Activated T-helper 1 cell treated with anti-CD3 and anti-CD28 coated beads, Interleukin-12 subunit alpha, Interleukin-12 subunit beta, Interleukin-2, Interleukin-4 antibody, amounts not matched to agents 30 ng/mL and 10 ng/mL and 1 ng/mL, durations not matched to agents 14 hours and 24 hours and 36 hours (primary cell): ENCODE results near the gene MAX. TPM values are rescaled to one million over a fixed set of nuclear protein-coding genes. Genes with fewer than 3 reads are reported as not detected.
"Not testable (repeated sequence)": the region's sequence is repeated elsewhere in the genome, so short reads cannot be mapped to it uniquely, and the experiment has no call there.

ENCODE experiments used
- DNase-seq: peaks from one replicate; pipeline ENCODE4 v3.0.0; 2021; ENCODE audit warnings: low spot score
- H3K27ac Mint-ChIP-seq: one replicate; pipeline ENCODE4 v1.8.0; 2021; ENCODE audit warnings: mild to moderate bottlenecking, mixed read lengths
- H3K27me3 Mint-ChIP-seq: one replicate; pipeline ENCODE4 v1.8.0; 2022; ENCODE audit warnings: mild to moderate bottlenecking, moderate library complexity, mixed read lengths; ENCODE audit not compliant: insufficient read depth
- H3K36me3 Mint-ChIP-seq: one replicate; pipeline ENCODE4 v1.8.0; 2021; ENCODE audit warnings: low read depth, mixed read lengths
- H3K4me1 Mint-ChIP-seq: one replicate; pipeline ENCODE4 v1.8.0; 2021; ENCODE audit warnings: low read depth, mixed read lengths
- H3K4me3 Mint-ChIP-seq: one replicate; pipeline ENCODE4 v1.8.0; 2021; ENCODE audit warnings: mild to moderate bottlenecking, moderate library complexity, mixed read lengths
- H3K9me3 Mint-ChIP-seq: one replicate; pipeline ENCODE4 v1.8.0; 2021; ENCODE audit warnings: mixed read lengths
- intact Hi-C: fragments of 100-400 bp; cut with micrococcal nuclease; formaldehyde crosslinking; loops from one replicate; pipeline ENCODE4 v1.15.1; 2024
- total RNA-seq: library from RNA; stranded (reverse); gene quantifications from 2 replicates; pipeline ENCODE4 v1.2.3, GENCODE V29; 2022

The MAX gene
- total RNA-seq, 1 donor from 2014 or later, result 135 TPM

- H3K9me3 Mint-ChIP-seq, result no peaks in the 10 kb centered on the region
- peaks cover 16% of the 10 kb centered on the region for H3K36me3 Mint-ChIP-seq
- no peaks in the 10 kb centered on the region for H3K4me1 Mint-ChIP-seq
- no peak overlapping the region for H3K27ac Mint-ChIP-seq
- no peaks in the 10 kb centered on the region for H3K27me3 Mint-ChIP-seq
- intact Hi-C loops, result no loop called here
- H3K4me3 Mint-ChIP-seq, result no peak overlapping the region
- no peak for DNase-seq
Observed at GRCh38 chr14:65033181-65033580, 69.1 kb downstream of the MAX start.

- H3K36me3 Mint-ChIP-seq, result peaks cover 16% of the 10 kb centered on the region
- H3K4me3 Mint-ChIP-seq, result no peak overlapping the region
- no peaks in the 10 kb centered on the region for H3K9me3 Mint-ChIP-seq
- no peak overlapping the region for H3K27ac Mint-ChIP-seq
- H3K27me3 Mint-ChIP-seq, result no peaks in the 10 kb centered on the region
- no peaks in the 10 kb centered on the region for H3K4me1 Mint-ChIP-seq
- intact Hi-C loops, result no loop called here
- no peak for DNase-seq
Observed at GRCh38 chr14:65032319-65032718, 70.0 kb downstream of the MAX start.

- intact Hi-C loops, H3K9me3 Mint-ChIP-seq: not testable (repeated sequence)
- peaks cover 16% of the 10 kb centered on the region for H3K36me3 Mint-ChIP-seq
Observed at GRCh38 chr14:65031321-65031720, 71.0 kb downstream of the MAX start.

GRCh38 chr14:65028937-65029336 lies 73.4 kb downstream of the MAX start:
- Mint-ChIP-seq H3K36me3 (peaks cover 15% of the 10 kb centered on the region), H3K27ac (no peak overlapping the region)

More at GRCh38 chr14:65031321-65031720, 71.0 kb downstream of the MAX start:
- not testable (repeated sequence) for H3K4me1 Mint-ChIP-seq, H3K4me3 Mint-ChIP-seq, H3K27me3 Mint-ChIP-seq, DNase-seq, H3K27ac Mint-ChIP-seq

GRCh38 chr14:65027127-65027799 lies 75.1 kb downstream of the MAX start:
- no peaks in the 10 kb centered on the region for H3K4me1 Mint-ChIP-seq
- H3K36me3 Mint-ChIP-seq, result peaks cover 9% of the 10 kb centered on the region
- intact Hi-C loops, result no loop called here
- no peaks in the 10 kb centered on the region for H3K27me3 Mint-ChIP-seq
- H3K27ac Mint-ChIP-seq, result no peak overlapping the region
- H3K4me3 Mint-ChIP-seq, result no peak overlapping the region
- no peaks in the 10 kb centered on the region for H3K9me3 Mint-ChIP-seq
- no peak for DNase-seq

More at GRCh38 chr14:65028937-65029336, 73.4 kb downstream of the MAX start:
- Mint-ChIP-seq H3K4me3 (no peak overlapping the region), H3K4me1 (no peaks in the 10 kb centered on the region), H3K9me3 (no peaks in the 10 kb centered on the region), H3K27me3 (no peaks in the 10 kb centered on the region)
- no peak for DNase-seq
- intact Hi-C loops, result no loop called here

GRCh38 chr14:65026526-65026925 lies 75.8 kb downstream of the MAX start:
- Mint-ChIP-seq H3K4me1 (no peaks in the 10 kb centered on the region), H3K27ac (no peak overlapping the region), H3K36me3 (peaks cover 4% of the 10 kb centered on the region), H3K9me3 (no peaks in the 10 kb centered on the region), H3K27me3 (no peaks in the 10 kb centered on the region), H3K4me3 (no peak overlapping the region)
- intact Hi-C loops, result no loop called here
- no peak for DNase-seq

- intact Hi-C loops, result no loop called here
Observed at GRCh38 chr14:65025818-65026217, 76.5 kb downstream of the MAX start.

More at GRCh38 chr14:65025818-65026217, 76.5 kb downstream of the MAX start:
- H3K27me3 Mint-ChIP-seq, result no peaks in the 10 kb centered on the region
- H3K36me3 Mint-ChIP-seq, result peaks cover 2% of the 10 kb centered on the region
- no peak overlapping the region for H3K27ac Mint-ChIP-seq
- H3K4me3 Mint-ChIP-seq, result no peak overlapping the region
- H3K4me1 Mint-ChIP-seq, result no peaks in the 10 kb centered on the region
- no peaks in the 10 kb centered on the region for H3K9me3 Mint-ChIP-seq
- DNase-seq, result no peak

Other genes with a start within 250 kb of the MAX start
- not detected in 2 replicates for gene SPTB, start 222.6 kb downstream of the MAX start, total RNA-seq
- gene CHURC1, start 188.1 kb downstream of the MAX start, total RNA-seq, result 50.7 and 51.3 TPM in 2 replicates
- gene GPX2, start 159.8 kb downstream of the MAX start, total RNA-seq, result not detected in 2 replicates
- gene RAB15, start 130.2 kb downstream of the MAX start, total RNA-seq, result 5.7 and 6.0 TPM in 2 replicates
- gene FNTB, start 115.6 kb downstream of the MAX start, total RNA-seq, result 14.3 and 17.8 TPM in 2 replicates